Neuronal stem cell (in vitro differentiated cells): Measurements from ENCODE around the gene TAAR2.
A peak's percentile ranks its signal among the peaks of the same experiment; 100 is the strongest.

Experiments used
- DNase-seq: peaks from one replicate; pipeline ENCODE4 v3.0.0-alpha.2; 2013; ENCODE audit warnings: low spot score
- H2AFZ ChIP-seq: one replicate; pipeline ENCODE4 v1.6.1; 2013; ENCODE audit warnings: mild to moderate bottlenecking, low read length, inconsistent platforms
- H2AK5ac ChIP-seq: 2 replicates; pipeline ENCODE4 v1.6.1; 2013; ENCODE audit warnings: low read depth, mild to moderate bottlenecking, inconsistent platforms, low read length, moderate library complexity, mixed read lengths
- H2BK120ac ChIP-seq: 2 replicates; pipeline ENCODE4 v1.6.1; 2013; ENCODE audit warnings: low read depth, mild to moderate bottlenecking, inconsistent platforms, low read length, moderate library complexity, mixed read lengths
- H2BK12ac ChIP-seq: one replicate; pipeline ENCODE4 v1.6.1; 2013; ENCODE audit warnings: low read length, inconsistent platforms
- H2BK15ac ChIP-seq: 2 replicates; pipeline ENCODE4 v1.6.1; 2013; ENCODE audit warnings: mild to moderate bottlenecking, low read length, inconsistent platforms, mixed read lengths
- H2BK5ac ChIP-seq: one replicate; pipeline ENCODE4 v1.6.1; 2013; ENCODE audit warnings: inconsistent platforms, mild to moderate bottlenecking, low read length, moderate library complexity
- H3K14ac ChIP-seq: one replicate; pipeline ENCODE4 v1.6.1; 2013; ENCODE audit warnings: low read length, inconsistent platforms
- H3K18ac ChIP-seq: 2 replicates; pipeline ENCODE4 v1.6.1; 2013; ENCODE audit warnings: low read length, inconsistent platforms
- H3K23ac ChIP-seq: 2 replicates; pipeline ENCODE4 v1.6.1; 2013; ENCODE audit warnings: low read depth, mild to moderate bottlenecking, mixed read lengths, low read length, inconsistent platforms; ENCODE audit not compliant: poor library complexity
- H3K27ac ChIP-seq: replicated peaks from 3 replicates; pipeline ENCODE4 v1.5.1; 2013; ENCODE audit warnings: low read length, inconsistent platforms
- H3K27me3 ChIP-seq, 3 experiments: 2 replicates each; pipeline ENCODE4 v1.6.1; 2013; ENCODE audit warnings: low read length in 3 of 3, mild to moderate bottlenecking in 2 of 3, inconsistent platforms in 1 of 3, low read depth in 1 of 3, mixed read lengths in 1 of 3, moderate library complexity in 1 of 3; ENCODE audit not compliant: control insufficient read depth in 3 of 3, insufficient read depth in 3 of 3
- H3K36me3 ChIP-seq, 2 donors: replicated peaks in 1 of 2; 2 replicates each; pipeline ENCODE4 v1.6.1; 2013; ENCODE audit warnings: low read length in 2 of 2; ENCODE audit not compliant: control insufficient read depth in 2 of 2, insufficient read depth in 2 of 2
- H3K4ac ChIP-seq: 2 replicates; pipeline ENCODE4 v1.6.1; 2013; ENCODE audit warnings: inconsistent platforms, mild to moderate bottlenecking, low read length, moderate library complexity
- H3K4me1 ChIP-seq, 2 donors: 1 replicate in 1 of 2; 2 replicates in 1 of 2; pipeline ENCODE4 v1.6.1; 2013; ENCODE audit warnings: low read length in 2 of 2, low read depth in 1 of 2; ENCODE audit not compliant: control insufficient read depth in 2 of 2, insufficient read depth in 1 of 2
- H3K4me2 ChIP-seq: one replicate; pipeline ENCODE4 v1.6.1; 2013; ENCODE audit warnings: mild to moderate bottlenecking, low read length, inconsistent platforms; ENCODE audit not compliant: insufficient read depth, poor library complexity, severe bottlenecking
- H3K4me3 ChIP-seq, 2 donors: 2 replicates each; pipeline ENCODE4 v1.5.1; 2013; ENCODE audit warnings: low read length in 2 of 2, mild to moderate bottlenecking in 2 of 2, inconsistent platforms in 1 of 2, moderate library complexity in 1 of 2
- H3K79me1 ChIP-seq: one replicate; pipeline ENCODE4 v1.6.1; 2013; ENCODE audit warnings: low read depth, mild to moderate bottlenecking, inconsistent platforms, low read length, moderate library complexity
- H3K9ac ChIP-seq: one replicate; pipeline ENCODE4 v1.6.1; 2013; ENCODE audit warnings: mild to moderate bottlenecking, low read depth, low read length, inconsistent platforms; ENCODE audit not compliant: poor library complexity
- H3K9me3 ChIP-seq, 2 donors: replicated peaks in 1 of 2; 2 replicates each; pipeline versions ENCODE3 to v1.6.1; 2013; ENCODE audit warnings: low read length in 2 of 2, mild to moderate bottlenecking in 2 of 2, inconsistent platforms in 1 of 2, low read depth in 1 of 2, mixed read lengths in 1 of 2, moderate library complexity in 1 of 2; ENCODE audit not compliant: control insufficient read depth in 2 of 2, insufficient read depth in 1 of 2
- H4K8ac ChIP-seq: one replicate; pipeline ENCODE4 v1.6.1; 2013; ENCODE audit warnings: low read depth, mild to moderate bottlenecking, inconsistent platforms, low read length, moderate library complexity
- H4K91ac ChIP-seq: one replicate; pipeline ENCODE4 v1.6.1; 2013; ENCODE audit warnings: low read length, low read depth, mild to moderate bottlenecking, inconsistent platforms; ENCODE audit not compliant: poor library complexity
- WGBS, 2 donors: extraction: QIAGEN DNeasy Blood & Tissue Kit; methylation state at CpG; one replicate each; pipeline ENCODE4 v1.1.7; 2013; ENCODE audit warnings: missing lambda C conversion rate in 2 of 2, mixed read lengths in 1 of 2; ENCODE audit not compliant: insufficient read length in 2 of 2, insufficient replicate concordance in 1 of 2; ENCODE audit errors: extremely low coverage in 2 of 2; 5-methylcytosine and 5-hydroxymethylcytosine counted together

The TAAR2 gene

DNA sequence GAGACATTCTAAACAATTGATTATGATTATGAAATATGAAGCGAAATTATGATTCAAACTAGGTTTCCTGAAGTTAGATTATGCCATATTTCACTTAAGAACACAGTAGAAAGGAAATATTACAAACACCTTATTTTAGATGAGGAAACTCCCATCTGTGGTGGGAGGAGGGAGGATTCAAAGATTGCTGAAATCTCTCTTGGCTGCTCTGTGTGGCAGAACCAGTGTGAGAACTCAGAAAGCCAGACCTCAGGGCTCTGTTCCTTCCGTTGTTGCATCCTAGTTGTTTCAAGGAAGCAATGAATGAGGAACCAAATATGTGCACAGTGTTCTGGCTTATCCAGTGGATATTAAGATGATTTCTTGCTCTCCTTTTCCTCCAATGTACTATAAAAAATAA lies 36.7 kb downstream of the TAAR2 start:
- Histone ChIP-seq H3K4ac (no peak overlapping the region), H2AFZ (no peak overlapping the region), H3K14ac (no peak overlapping the region), H3K79me1 (no peaks in the 10 kb centered on the region), H3K9me3 (no peaks in the 10 kb centered on the region), H2BK15ac (no peak overlapping the region), H2BK5ac (no peak overlapping the region), H3K9ac (no peak overlapping the region), H3K23ac (no peak overlapping the region), H2BK12ac (no peak overlapping the region), H3K4me1 (no peaks in the 10 kb centered on the region), H3K27me3 (no peaks in the 10 kb centered on the region), H4K91ac (no peak overlapping the region), H4K8ac (no peak overlapping the region), H3K18ac (no peak overlapping the region), H2AK5ac (no peak overlapping the region), H3K27ac (no peak overlapping the region), H3K36me3 (no peaks in the 10 kb centered on the region), H2BK120ac (no peak overlapping the region), H3K4me2 (no peak overlapping the region), H3K4me3 (no peak overlapping the region)
- no CpG with 5 or more reads among the region's 2 CpGs for WGBS, 2 donors
- no peak for DNase-seq

DNA sequence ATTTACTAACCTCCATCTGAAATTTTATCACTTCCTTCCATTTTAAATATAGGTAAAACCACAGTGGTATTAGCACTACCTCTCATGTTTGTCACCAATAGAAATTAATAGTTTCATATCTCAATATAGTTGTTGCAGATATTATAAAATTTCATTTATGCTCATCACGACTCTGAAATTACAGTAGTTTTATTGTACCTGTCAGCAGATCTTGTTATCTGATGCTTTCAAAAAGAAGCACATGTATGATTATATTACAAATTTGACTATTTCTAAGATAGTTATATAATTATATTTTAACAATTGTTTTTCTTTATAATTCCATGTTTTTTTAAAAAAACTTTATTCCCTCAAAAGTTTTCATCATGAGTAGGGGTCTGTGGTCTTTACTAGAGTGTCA lies 39.4 kb downstream of the TAAR2 start:
- H3K4me1 ChIP-seq: no peaks in the 10 kb centered on the region
- H3K14ac ChIP-seq: no peak overlapping the region
- H4K8ac ChIP-seq: no peak overlapping the region
- no peaks in the 10 kb centered on the region for H3K79me1 ChIP-seq
- H2BK120ac ChIP-seq: no peak overlapping the region
- no peak for DNase-seq
- no peak overlapping the region for H3K4me3 ChIP-seq
- H3K4me2 ChIP-seq: no peak overlapping the region
- H3K18ac ChIP-seq: no peak overlapping the region
- H2BK12ac ChIP-seq: no peak overlapping the region
- no peak overlapping the region for H4K91ac ChIP-seq
- H3K27ac ChIP-seq: no peak overlapping the region
- no peaks in the 10 kb centered on the region for H3K36me3 ChIP-seq
- no peak overlapping the region for H3K4ac ChIP-seq
- H2AFZ ChIP-seq: no peak overlapping the region
- no peaks in the 10 kb centered on the region for H3K27me3 ChIP-seq
- H3K9me3 ChIP-seq: peaks cover 0 to 5% of the 10 kb centered on the region in 2 donors
- no peak overlapping the region for H3K23ac ChIP-seq
- H2BK5ac ChIP-seq: no peak overlapping the region
- H3K9ac ChIP-seq: no peak overlapping the region
- no CpG with 5 or more reads among the region's 1 CpG for WGBS, 2 donors
- H2BK15ac ChIP-seq: no peak overlapping the region
- H2AK5ac ChIP-seq: no peak overlapping the region

DNA sequence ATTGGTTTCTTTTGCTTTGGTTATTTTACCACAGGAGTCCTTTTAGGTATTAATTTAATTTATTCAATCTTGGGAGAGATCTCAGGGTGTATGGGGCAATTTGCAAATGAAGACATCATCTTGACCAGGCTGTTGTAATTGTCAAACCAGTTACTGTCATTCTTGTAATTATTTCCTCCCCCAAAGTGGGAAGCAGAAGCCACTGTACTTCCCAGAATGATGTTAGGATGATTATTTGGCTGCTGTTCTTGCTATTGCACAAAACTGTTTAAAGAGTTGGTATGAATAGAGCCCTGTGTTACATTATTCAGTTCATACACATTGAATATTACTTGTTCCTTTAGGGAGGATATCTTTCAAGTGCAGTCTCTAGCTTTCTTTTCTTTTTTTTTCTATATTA lies 52.3 kb downstream of the TAAR2 start:
- H2AK5ac ChIP-seq: no peak overlapping the region
- H2AFZ ChIP-seq: no peak overlapping the region
- H4K91ac ChIP-seq: no peak overlapping the region
- H3K4ac ChIP-seq: no peak overlapping the region
- H3K9me3 ChIP-seq: no peaks in the 10 kb centered on the region
- no peak overlapping the region for H3K14ac ChIP-seq
- no peak overlapping the region for H3K23ac ChIP-seq
- no peak overlapping the region for H2BK5ac ChIP-seq
- H3K27me3 ChIP-seq: no peaks in the 10 kb centered on the region
- H3K18ac ChIP-seq: no peak overlapping the region
- H2BK12ac ChIP-seq: no peak overlapping the region
- H3K79me1 ChIP-seq: no peaks in the 10 kb centered on the region
- H3K36me3 ChIP-seq: no peaks in the 10 kb centered on the region
- H3K4me2 ChIP-seq: no peak overlapping the region
- H2BK120ac ChIP-seq: no peak overlapping the region
- no peak overlapping the region for H3K4me3 ChIP-seq
- no peak for DNase-seq
- no peak overlapping the region for H2BK15ac ChIP-seq
- no peak overlapping the region for H4K8ac ChIP-seq
- no peak overlapping the region for H3K9ac ChIP-seq
- H3K27ac ChIP-seq: no peak overlapping the region
- H3K4me1 ChIP-seq: peaks cover 0 to 7% of the 10 kb centered on the region in 2 donors

DNA sequence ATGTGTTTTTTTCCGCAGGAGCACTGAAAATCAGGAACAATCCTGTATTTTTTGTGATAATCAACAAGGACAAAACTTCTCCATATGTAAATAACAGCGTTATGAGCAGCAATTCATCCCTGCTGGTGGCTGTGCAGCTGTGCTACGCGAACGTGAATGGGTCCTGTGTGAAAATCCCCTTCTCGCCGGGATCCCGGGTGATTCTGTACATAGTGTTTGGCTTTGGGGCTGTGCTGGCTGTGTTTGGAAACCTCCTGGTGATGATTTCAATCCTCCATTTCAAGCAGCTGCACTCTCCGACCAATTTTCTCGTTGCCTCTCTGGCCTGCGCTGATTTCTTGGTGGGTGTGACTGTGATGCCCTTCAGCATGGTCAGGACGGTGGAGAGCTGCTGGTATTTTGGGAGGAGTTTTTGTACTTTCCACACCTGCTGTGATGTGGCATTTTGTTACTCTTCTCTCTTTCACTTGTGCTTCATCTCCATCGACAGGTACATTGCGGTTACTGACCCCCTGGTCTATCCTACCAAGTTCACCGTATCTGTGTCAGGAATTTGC lies 53.8 kb downstream of the TAAR2 start, which contains the start of gene TAAR6:
Gene TAAR6 (plus strand): TSS at position 102 of the 557 bp plus-strand sequence. CDS start 0 bp downstream, at position 102.
- Histone ChIP-seq H3K14ac (no peak within 1 kb of the TSS), H3K23ac (no peak within 1 kb of the TSS), H2BK12ac (no peak within 1 kb of the TSS), H4K91ac (no peak within 1 kb of the TSS), H4K8ac (no peak within 1 kb of the TSS), H3K27me3 (no peaks in the 10 kb centered on the region), H3K4me3 (no peak within 1 kb of the TSS), H2BK120ac (no peak within 1 kb of the TSS), H3K18ac (no peak within 1 kb of the TSS), H3K27ac (no peak within 1 kb of the TSS), H2AFZ (peak within 1 kb of the TSS; percentile 54), H3K79me1 (no peaks in the 10 kb centered on the region), H3K9ac (no peak within 1 kb of the TSS), H2BK5ac (no peak within 1 kb of the TSS), H2BK15ac (no peak within 1 kb of the TSS), H3K4me2 (no peak within 1 kb of the TSS), H3K9me3 (no peaks in the 10 kb centered on the region), H3K4ac (no peak within 1 kb of the TSS), H3K36me3 (no peaks in the 10 kb centered on the region), H2AK5ac (no peak within 1 kb of the TSS), H3K4me1 (peaks cover 0 to 7% of the 10 kb centered on the region in 2 donors)
- DNase-seq: no peak
- no CpG with 5 or more reads among the region's 15 CpGs for WGBS, 2 donors
